ENCODE results near the gene ZBP1. TPM values are rescaled to one million over a fixed set of nuclear protein-coding genes. Genes with fewer than 3 reads are reported as not detected.

ZBP1 gene
- total RNA-seq, 6 donors from 2014 or later: 3.2 to 9.4 (median 4.8) TPM

- TF ChIP-seq POLR2A (IDR thresholded peaks at IDR 0.05): no peak
- TF ChIP-seq, protein P1, sequence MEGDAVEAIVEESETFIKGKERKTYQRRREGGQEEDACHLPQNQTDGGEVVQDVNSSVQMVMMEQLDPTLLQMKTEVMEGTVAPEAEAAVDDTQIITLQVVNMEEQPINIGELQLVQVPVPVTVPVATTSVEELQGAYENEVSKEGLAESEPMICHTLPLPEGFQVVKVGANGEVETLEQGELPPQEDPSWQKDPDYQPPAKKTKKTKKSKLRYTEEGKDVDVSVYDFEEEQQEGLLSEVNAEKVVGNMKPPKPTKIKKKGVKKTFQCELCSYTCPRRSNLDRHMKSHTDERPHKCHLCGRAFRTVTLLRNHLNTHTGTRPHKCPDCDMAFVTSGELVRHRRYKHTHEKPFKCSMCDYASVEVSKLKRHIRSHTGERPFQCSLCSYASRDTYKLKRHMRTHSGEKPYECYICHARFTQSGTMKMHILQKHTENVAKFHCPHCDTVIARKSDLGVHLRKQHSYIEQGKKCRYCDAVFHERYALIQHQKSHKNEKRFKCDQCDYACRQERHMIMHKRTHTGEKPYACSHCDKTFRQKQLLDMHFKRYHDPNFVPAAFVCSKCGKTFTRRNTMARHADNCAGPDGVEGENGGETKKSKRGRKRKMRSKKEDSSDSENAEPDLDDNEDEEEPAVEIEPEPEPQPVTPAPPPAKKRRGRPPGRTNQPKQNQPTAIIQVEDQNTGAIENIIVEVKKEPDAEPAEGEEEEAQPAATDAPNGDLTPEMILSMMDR (IDR thresholded peaks at IDR 0.05): no peak
- TF ChIP-seq EP300 (IDR thresholded peaks at IDR 0.05): no peak
- no peak for TF ChIP-seq POLR2AphosphoS5 (IDR thresholded peaks at IDR 0.05)
- Histone ChIP-seq H3K9me3 (peaks cover 0 to 5% (median 0%) of the 10 kb centered on the region in 4 donors), H3K27me3 (no peaks in the 10 kb centered on the region), H3K4me1 (peaks cover 6 to 18% (median 8%) of the 10 kb centered on the region in 4 donors), H3K27ac (no peak overlapping the region), H3K4me3 (no peak overlapping the region), H3K36me3 (no peaks in the 10 kb centered on the region)
- DNase-seq: peak in 1 of 2 donors; percentile 58
- 85 to 91% methylated on average over 13 to 22 of the region's 22 CpGs for WGBS, 2 donors
- no peak for ATAC-seq (ENCODE audit: low FRiP score in 2 of 2)
Observed at GRCh38 chr20:57592263-57593092, 27.7 kb downstream of the ZBP1 start.

DNA sequence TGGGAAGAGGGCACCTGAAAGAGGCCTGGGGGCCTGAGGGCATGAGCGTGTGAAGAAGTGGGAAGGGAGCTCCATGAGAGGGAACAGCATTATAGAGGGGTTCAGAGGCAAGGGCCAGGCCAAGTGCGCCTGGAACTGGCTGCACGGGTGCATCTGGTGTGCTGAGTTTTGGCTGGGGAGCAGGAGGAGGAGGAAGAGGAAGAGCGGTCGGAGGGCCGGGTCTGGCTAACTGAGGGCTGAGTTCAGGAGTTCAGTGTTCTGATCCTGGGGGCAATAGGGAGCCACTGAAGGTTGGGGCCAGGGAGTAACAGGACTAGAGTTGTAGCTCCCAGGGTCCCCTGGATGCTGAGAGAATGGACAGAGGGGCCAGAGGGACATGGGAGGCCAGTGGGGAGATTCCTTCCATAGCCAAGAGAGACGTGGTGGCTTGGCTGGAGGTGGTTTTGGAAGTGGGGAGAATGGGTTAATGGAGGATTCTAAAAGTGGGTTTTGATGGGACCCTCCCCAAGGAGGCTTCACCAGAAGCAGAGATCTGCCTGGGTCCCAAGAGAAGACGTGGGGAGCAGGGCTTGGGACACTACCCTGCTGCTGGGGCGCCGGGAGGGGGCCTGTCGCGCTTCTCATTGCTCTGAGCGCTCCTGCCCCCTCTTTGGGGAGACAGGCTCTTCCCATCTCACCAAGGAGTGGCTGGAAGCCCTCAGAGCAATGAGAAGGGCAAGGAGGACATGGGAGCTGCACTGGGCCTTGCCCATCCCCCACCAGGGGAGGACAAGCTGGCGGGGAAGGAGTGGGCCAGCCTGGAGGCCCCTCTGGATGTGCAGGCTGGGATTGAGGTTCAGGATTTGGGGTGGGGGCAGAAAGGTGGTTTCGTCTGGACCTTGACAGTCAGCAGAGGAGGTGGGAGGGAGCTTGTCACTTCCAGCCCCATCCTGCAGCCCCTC lies 28.7 kb downstream of the ZBP1 start:
- Histone ChIP-seq H3K27me3 (no peaks in the 10 kb centered on the region), H3K4me1 (peaks cover 0 to 10% (median 2%) of the 10 kb centered on the region in 4 donors), H3K27ac (no peak overlapping the region), H3K9me3 (peaks cover 0 to 7% (median 0%) of the 10 kb centered on the region in 4 donors), H3K4me3 (no peak overlapping the region), H3K36me3 (no peaks in the 10 kb centered on the region)
- WGBS, 2 donors: 84 to 90% methylated on average over 14 to 15 of the region's 15 CpGs
- ATAC-seq (ENCODE audit: low FRiP score in 2 of 2): no peak
- DNase-seq: no peak
- no peak for TF ChIP-seq EP300 (IDR thresholded peaks at IDR 0.05)
- TF ChIP-seq POLR2AphosphoS5 (IDR thresholded peaks at IDR 0.05): no peak
- no peak for TF ChIP-seq POLR2A (IDR thresholded peaks at IDR 0.05)
- TF ChIP-seq, protein P1 (IDR thresholded peaks at IDR 0.05): no peak

DNA sequence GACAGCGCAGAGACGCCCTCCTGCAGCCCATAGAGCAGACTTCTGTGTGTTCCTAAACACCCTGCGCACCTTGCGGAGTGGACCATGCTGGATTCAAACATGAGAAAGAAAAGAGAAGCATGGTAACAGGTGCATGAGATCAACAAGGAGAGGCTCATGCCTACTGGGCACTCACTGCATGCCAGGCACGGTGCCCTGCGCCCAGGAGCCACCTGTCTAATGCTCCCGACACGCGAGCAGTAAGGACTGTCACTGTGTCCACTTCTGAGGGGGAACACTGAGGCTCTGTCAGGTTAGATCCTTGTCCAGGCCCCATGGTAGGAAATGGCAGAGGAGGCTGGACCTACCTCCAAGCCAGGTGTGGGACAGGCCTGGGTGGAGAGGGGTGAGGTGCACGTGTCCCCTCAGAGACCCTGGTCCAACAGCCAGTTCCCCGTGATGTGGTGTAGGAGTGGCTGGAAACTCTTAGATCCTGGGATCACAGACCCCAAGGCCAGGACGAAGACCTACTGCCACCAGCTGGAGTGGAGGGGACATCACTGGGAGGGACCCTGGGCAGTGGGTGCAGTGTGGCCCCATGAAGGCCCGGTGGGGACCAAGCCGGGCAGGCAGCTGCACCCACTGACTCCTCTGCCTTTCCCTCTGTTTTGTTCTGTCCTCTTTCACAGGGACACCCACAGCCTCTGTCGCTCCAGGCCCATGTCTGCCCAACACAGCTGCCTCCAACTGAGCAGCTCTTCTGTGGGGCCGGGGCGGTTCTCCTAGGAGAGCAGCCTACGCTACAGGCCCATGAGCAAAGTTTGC lies 29.5 kb downstream of the ZBP1 start:
- peaks cover 0 to 7% (median 0%) of the 10 kb centered on the region in 4 donors for H3K9me3 ChIP-seq
- H3K27me3 ChIP-seq: no peaks in the 10 kb centered on the region
- TF ChIP-seq POLR2A (IDR thresholded peaks at IDR 0.05) (no peak), EP300 (IDR thresholded peaks at IDR 0.05) (no peak), POLR2AphosphoS5 (IDR thresholded peaks at IDR 0.05) (no peak)
- TF ChIP-seq, protein P1 (IDR thresholded peaks at IDR 0.05): no peak
- DNase-seq: no peak
- peaks cover 0 to 9% (median 2%) of the 10 kb centered on the region in 4 donors for H3K4me1 ChIP-seq
- 93 to 95% methylated on average over 15 to 18 of the region's 18 CpGs for WGBS, 2 donors
- H3K27ac ChIP-seq: no peak overlapping the region
- H3K36me3 ChIP-seq: no peaks in the 10 kb centered on the region
- no peak overlapping the region for H3K4me3 ChIP-seq
- no peak for ATAC-seq (ENCODE audit: low FRiP score in 2 of 2)

GRCh38 chr20:57589728-57590484 lies 30.3 kb downstream of the ZBP1 start:
- WGBS, 2 donors: 80 to 93% methylated on average over 11 to 13 of the region's 16 CpGs
- H3K4me1 ChIP-seq: peaks cover 0 to 9% (median 2%) of the 10 kb centered on the region in 4 donors
- H3K9me3 ChIP-seq: peaks cover 0 to 7% (median 0%) of the 10 kb centered on the region in 4 donors
- H3K4me3 ChIP-seq: no peak overlapping the region
- ATAC-seq (ENCODE audit: low FRiP score in 2 of 2) (no peak), DNase-seq (no peak)
- H3K27ac ChIP-seq: no peak overlapping the region
- no peak for TF ChIP-seq POLR2AphosphoS5 (IDR thresholded peaks at IDR 0.05)
- TF ChIP-seq EP300 (IDR thresholded peaks at IDR 0.05): no peak
- TF ChIP-seq, protein P1 (IDR thresholded peaks at IDR 0.05): no peak
- TF ChIP-seq POLR2A (IDR thresholded peaks at IDR 0.05): no peak
- H3K27me3 ChIP-seq: no peaks in the 10 kb centered on the region
- H3K36me3 ChIP-seq: no peaks in the 10 kb centered on the region

Measured in upper lobe of left lung (tissue), 6 donors.